Neutrophil (primary cell): ENCODE data around the gene DHX29.

ENCODE experiments used
- H3K27ac ChIP-seq: fragments of 200-600 bp; sonication (generic); 2 replicates; pipeline ENCODE4 v1.5.1; 2016; ENCODE audit warnings: mild to moderate bottlenecking, moderate library complexity
- H3K27me3 ChIP-seq: fragments of 200-600 bp; sonication (generic); 2 replicates; pipeline ENCODE4 v1.6.0; 2016; ENCODE audit warnings: mild to moderate bottlenecking
- H3K36me3 ChIP-seq: fragments of 200-600 bp; sonication (generic); 2 replicates; pipeline ENCODE4 v1.5.1; 2017
- H3K4me1 ChIP-seq, 2 experiments: fragments of 200-600 bp in 1 of 2; sonication (generic) in 1 of 2; 1 replicate in 1 of 2; 2 replicates in 1 of 2; pipeline versions ENCODE4 v1.5.1 to v1.6.1; 2013 to 2016; ENCODE audit warnings: low read depth in 1 of 2, low read length in 1 of 2, mild to moderate bottlenecking in 1 of 2, moderate library complexity in 1 of 2; ENCODE audit not compliant: control insufficient read depth in 1 of 2, insufficient read depth in 1 of 2
- H3K4me3 ChIP-seq, 2 experiments: fragments of 200-600 bp in 1 of 2; sonication (generic) in 1 of 2; 1 replicate in 1 of 2; 2 replicates in 1 of 2; pipeline ENCODE4 v1.5.1; 2013 to 2016; ENCODE audit warnings: low read depth in 1 of 2, low read length in 1 of 2, mild to moderate bottlenecking in 1 of 2, moderate library complexity in 1 of 2
- H3K9me3 ChIP-seq: fragments of 200-600 bp; sonication (generic); 2 replicates; pipeline ENCODE4 v1.5.1; 2016
- CTCF ChIP-seq: fragments of 200-600 bp; sonication (generic); IDR thresholded peaks from 2 replicates; pipeline ENCODE4 v1.5.1; 2016; ENCODE audit warnings: antibody characterized with exemption

DHX29 gene

GRCh38 chr5:55344392-55344992 is 37.0 kb upstream of the DHX29 start:
- Histone ChIP-seq H3K4me3 (no peak overlapping the region), H3K27me3 (no peaks in the 10 kb centered on the region), H3K36me3 (peaks cover 59% of the 10 kb centered on the region), H3K4me1 (no peaks in the 10 kb centered on the region), H3K27ac (no peak overlapping the region), H3K9me3 (no peaks in the 10 kb centered on the region)
- TF ChIP-seq CTCF = peak; percentile 53

GRCh38 chr5:55343609-55344008 is 36.1 kb upstream of the DHX29 start:
- peaks cover 53% of the 10 kb centered on the region for H3K36me3 ChIP-seq
- no peaks in the 10 kb centered on the region for H3K9me3 ChIP-seq
- H3K27me3 ChIP-seq = no peaks in the 10 kb centered on the region
- H3K4me3 ChIP-seq = no peak overlapping the region
- TF ChIP-seq CTCF = no peak
- H3K4me1 ChIP-seq = no peaks in the 10 kb centered on the region
- no peak overlapping the region for H3K27ac ChIP-seq

- Histone ChIP-seq H3K4me3 (no peak overlapping the region), H3K9me3 (no peaks in the 10 kb centered on the region), H3K4me1 (no peaks in the 10 kb centered on the region), H3K27ac (no peak overlapping the region), H3K36me3 (peaks cover 48% of the 10 kb centered on the region), H3K27me3 (no peaks in the 10 kb centered on the region)
- TF ChIP-seq CTCF = no peak
Measured at GRCh38 chr5:55343107-55343506, 35.6 kb upstream of the DHX29 start.

GRCh38 chr5:55338810-55339243 is 31.3 kb upstream of the DHX29 start:
- Histone ChIP-seq H3K27ac (no peak overlapping the region), H3K36me3 (peaks cover 30% of the 10 kb centered on the region), H3K27me3 (no peaks in the 10 kb centered on the region), H3K9me3 (no peaks in the 10 kb centered on the region), H3K4me1 (no peaks in the 10 kb centered on the region), H3K4me3 (no peak overlapping the region)
- no peak for TF ChIP-seq CTCF

- no peak for TF ChIP-seq CTCF
- Histone ChIP-seq H3K9me3 (no peaks in the 10 kb centered on the region), H3K4me3 (no peak overlapping the region), H3K36me3 (peaks cover 31% of the 10 kb centered on the region), H3K27ac (no peak overlapping the region), H3K4me1 (no peaks in the 10 kb centered on the region), H3K27me3 (no peaks in the 10 kb centered on the region)
Measured at GRCh38 chr5:55338092-55338613, 30.7 kb upstream of the DHX29 start.
